ENCODE measurements around the gene TMED8.

GRCh38 chr14:77324816-77325745 is 51.8 kb downstream of the TMED8 start:
- TF ChIP-seq CTCF (IDR thresholded peaks at IDR 0.05): no peak
- no peak for TF ChIP-seq POLR2A (IDR thresholded peaks at IDR 0.05)

All from ovary (tissue), 3 donors.